SK-N-SH (cell line): ENCODE results near the gene LHX6. TPM values are rescaled to one million over a fixed set of nuclear protein-coding genes. Genes with fewer than 3 reads are reported as not detected.

Source experiments
- CTCF ChIA-PET: fragments of 300-600, 350-600 bp; formaldehyde crosslinking; extraction: SDS; loops from one replicate; lab custom pipeline; 2021; lab: Yijun Ruan, JAX
- POLR2A ChIA-PET: fragments of 350-600 bp; sonication (Branson Sonifier 250); formaldehyde crosslinking; extraction: SDS; loops from one replicate; lab custom pipeline; 2020; ENCODE audit warnings: antibody characterized with exemption, inconsistent platforms; lab: Yijun Ruan, JAX
- DNase-seq: peaks from one replicate; pipeline ENCODE4 v3.0.0; 2012
- H2AFZ ChIP-seq: fragments of 200-600 bp; sonication (generic); 2 replicates; pipeline ENCODE4 v1.8.1; 2016; ENCODE audit warnings: antibody characterized with exemption, mild to moderate bottlenecking, low read depth
- H3F3A ChIP-seq: fragments of 200-600 bp; sonication (generic); replicated peaks from 2 replicates; pipeline ENCODE3; 2016; ENCODE audit warnings: antibody characterized with exemption, mild to moderate bottlenecking; ENCODE audit not compliant: insufficient read depth
- H3K27ac ChIP-seq, 2 experiments: fragments of 200-500 bp in 1 of 2; fragments of 200-600 bp in 1 of 2; sonication (Bioruptor generic) in 1 of 2; sonication (generic), shearing (Covaris generic) in 1 of 2; 2 replicates each; pipeline versions ENCODE4 v1.5.1 to v1.6.1; 2014 to 2016; ENCODE audit warnings: low read depth in 2 of 2, inconsistent platforms in 1 of 2, low read length in 1 of 2, mild to moderate bottlenecking in 1 of 2, mixed read lengths in 1 of 2
- H3K27me3 ChIP-seq: fragments of 200-600 bp; sonication (generic), shearing (Covaris generic); 2 replicates; pipeline ENCODE4 v1.6.1; 2016; ENCODE audit warnings: mixed run types; ENCODE audit not compliant: insufficient read depth
- H3K36me3 ChIP-seq, 2 experiments: fragments of 200-500 bp in 1 of 2; fragments of 200-600 bp in 1 of 2; sonication (Bioruptor generic) in 1 of 2; sonication (generic) in 1 of 2; replicated peaks in 1 of 2; 2 replicates each; pipeline versions ENCODE3 to v1.5.1; 2014 to 2016; ENCODE audit warnings: low read length in 1 of 2, mild to moderate bottlenecking in 1 of 2; ENCODE audit not compliant: insufficient read depth in 2 of 2, control insufficient read depth in 1 of 2
- H3K4me1 ChIP-seq, 2 experiments: fragments of 200-500 bp in 1 of 2; fragments of 200-600 bp in 1 of 2; sonication (Bioruptor generic) in 1 of 2; sonication (generic), shearing (Covaris generic) in 1 of 2; 2 replicates each; pipeline versions ENCODE4 v1.5.1 to v1.6.1; 2014 to 2016; ENCODE audit warnings: low read depth in 1 of 2, low read length in 1 of 2, mixed run types in 1 of 2; ENCODE audit not compliant: insufficient read depth in 2 of 2, control insufficient read depth in 1 of 2
- H3K4me2 ChIP-seq: fragments of 200-600 bp; sonication (generic), shearing (Covaris generic); 2 replicates; pipeline ENCODE4 v1.6.1; 2017; ENCODE audit warnings: mixed run types
- H3K4me3 ChIP-seq, 2 experiments: fragments of 200-500 bp in 1 of 2; fragments of 200-600 bp in 1 of 2; sonication (Bioruptor generic) in 1 of 2; sonication (generic), shearing (Covaris generic) in 1 of 2; 2 replicates each; pipeline versions ENCODE4 v1.5.1 to v1.8.1; 2014 to 2016; ENCODE audit warnings: low read depth in 2 of 2, inconsistent platforms in 1 of 2, low read length in 1 of 2, mild to moderate bottlenecking in 1 of 2, mixed read lengths in 1 of 2, moderate library complexity in 1 of 2
- H3K79me2 ChIP-seq: fragments of 200-600 bp; sonication (generic); 2 replicates; pipeline ENCODE4 v1.8.1; 2017; ENCODE audit warnings: mild to moderate bottlenecking; ENCODE audit not compliant: insufficient read depth
- H3K9ac ChIP-seq: fragments of 200-600 bp; sonication (generic); 2 replicates; pipeline ENCODE4 v1.6.1; 2017; ENCODE audit warnings: mixed run types
- H3K9me2 ChIP-seq: fragments of 200-600 bp; sonication (generic); 2 replicates; pipeline ENCODE4 v1.6.1; 2017; ENCODE audit warnings: mixed run types
- H3K9me3 ChIP-seq: fragments of 200-600 bp; sonication (generic); 2 replicates; pipeline ENCODE4 v1.6.1; 2017; ENCODE audit warnings: mixed run types, mild to moderate bottlenecking, moderate library complexity
- H4K20me1 ChIP-seq: fragments of 200-600 bp; sonication (generic); 2 replicates; pipeline ENCODE4 v1.6.1; 2017; ENCODE audit warnings: mild to moderate bottlenecking, mixed run types; ENCODE audit not compliant: insufficient read depth
- CHD2 ChIP-seq: fragments of 150-350 bp; IDR thresholded peaks from 2 replicates; pipeline ENCODE4 v1.6.1; 2018; ENCODE audit warnings: low read length; ENCODE audit not compliant: partially characterized antibody
- EZH2phosphoT487 ChIP-seq: fragments of 200-600 bp; sonication (generic); IDR thresholded peaks from 2 replicates; pipeline ENCODE4 v1.6.1; 2017; ENCODE audit warnings: low read depth, mixed run types, mild to moderate bottlenecking, antibody characterized with exemption, moderate library complexity, borderline replicate concordance
- GABPA ChIP-seq: IDR thresholded peaks from 2 replicates; pipeline ENCODE4 v1.4.0; 2012; ENCODE audit warnings: low read depth, mild to moderate bottlenecking
- JUND ChIP-seq: IDR thresholded peaks from 2 replicates; pipeline ENCODE4 v1.4.0; 2012
- POLR2AphosphoS5 ChIP-seq: IDR thresholded peaks from 2 replicates; pipeline ENCODE4 v1.6.1; 2012; ENCODE audit warnings: low read depth, low read length
- TAF1 ChIP-seq: IDR thresholded peaks from 2 replicates; pipeline ENCODE4 v1.6.1; 2012; ENCODE audit warnings: low read depth, mild to moderate bottlenecking, low read length, moderate library complexity, borderline replicate concordance
- WGBS: methylation state at CpG from one replicate; pipeline ENCODE4 v1.1.6; 2017; ENCODE audit warnings: low lambda C conversion rate; 5-methylcytosine and 5-hydroxymethylcytosine counted together
- polyA plus RNA-seq, 3 experiments: library from polyadenylated mRNA; depleted of rRNA; stranded (reverse); fragments of >200 nt; gene quantifications; 2 replicates each; pipeline ENCODE4 v1.2.3, GENCODE V29; 2012
- TF ChIP-seq, protein P1 (sequence below): IDR thresholded peaks from 2 replicates; pipeline ENCODE4 v1.4.0; 2012; ENCODE audit warnings: low read depth
- TF ChIP-seq, protein P2 (sequence below): IDR thresholded peaks from 2 replicates; pipeline ENCODE4 v1.4.0; 2012; ENCODE audit warnings: low read depth, borderline replicate concordance
- TF ChIP-seq, protein P3 (sequence below): fragments of 150-350 bp; IDR thresholded peaks from 2 replicates; pipeline ENCODE4 v1.6.1; 2017; ENCODE audit warnings: antibody characterized with exemption, low read length, low read depth, borderline replicate concordance

Gene LHX6
- polyA plus RNA-seq, 1 of the 3 experiments (the other 2 are of a cell fraction): 0.02 TPM

DNA sequence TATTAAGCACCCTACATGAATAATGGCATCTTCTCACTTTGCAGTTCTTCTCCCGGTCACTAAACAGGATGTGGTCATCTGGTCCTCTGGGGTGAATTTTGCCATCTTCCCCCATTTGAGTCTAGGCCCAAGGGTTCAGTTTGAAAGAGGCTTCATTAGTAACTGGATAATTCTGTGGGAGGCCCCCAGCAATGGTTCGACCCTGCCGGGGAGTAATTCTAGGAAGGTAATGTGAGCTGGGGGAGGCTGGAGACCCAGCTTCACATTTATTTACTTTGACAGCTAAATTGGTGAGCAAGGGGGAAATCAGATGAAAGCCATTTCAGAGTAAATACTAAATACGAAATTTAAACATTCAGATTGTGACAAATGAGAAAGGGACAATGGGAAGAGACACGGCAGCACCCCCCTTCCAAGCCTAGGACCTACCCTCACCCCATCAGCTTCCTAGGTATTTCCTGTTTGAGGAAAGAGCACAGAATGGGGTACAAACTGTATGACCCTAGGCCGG lies 4.1 kb upstream of the LHX6 start:
- Histone ChIP-seq H3K4me2 (no peak overlapping the region), H3K27me3 (peaks cover 50% of the 10 kb centered on the region), H3K9me2 (no peaks in the 10 kb centered on the region), H3F3A (no peaks in the 10 kb centered on the region)
- WGBS: 49% methylated on average over 6 of the region's 6 CpGs
- POLR2A ChIA-PET: no interaction called here
- no peak for TF ChIP-seq EZH2phosphoT487
- TF ChIP-seq CHD2: no peak
- no peak for TF ChIP-seq POLR2AphosphoS5
- no peak for TF ChIP-seq TAF1
- TF ChIP-seq, protein P1, sequence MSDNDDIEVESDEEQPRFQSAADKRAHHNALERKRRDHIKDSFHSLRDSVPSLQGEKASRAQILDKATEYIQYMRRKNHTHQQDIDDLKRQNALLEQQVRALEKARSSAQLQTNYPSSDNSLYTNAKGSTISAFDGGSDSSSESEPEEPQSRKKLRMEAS: no peak
- TF ChIP-seq GABPA: no peak
- TF ChIP-seq, all 33 proteins: peak for 0
- H3K9ac ChIP-seq: no peak overlapping the region
- peaks cover 0 to 4% of the 10 kb centered on the region in 2 experiments; a peak in 1 of 4 replicates for H3K4me1 ChIP-seq
- no peaks in the 10 kb centered on the region for H3K36me3 ChIP-seq
- H3K79me2 ChIP-seq: no peaks in the 10 kb centered on the region
- CTCF ChIA-PET: no interaction called here
- H3K27ac ChIP-seq: no peak overlapping the region
- H2AFZ ChIP-seq: no peak overlapping the region
- no peak overlapping the region for H3K4me3 ChIP-seq
- DNase-seq: no peak
- H3K9me3 ChIP-seq: no peaks in the 10 kb centered on the region
- no peaks in the 10 kb centered on the region for H4K20me1 ChIP-seq

DNA sequence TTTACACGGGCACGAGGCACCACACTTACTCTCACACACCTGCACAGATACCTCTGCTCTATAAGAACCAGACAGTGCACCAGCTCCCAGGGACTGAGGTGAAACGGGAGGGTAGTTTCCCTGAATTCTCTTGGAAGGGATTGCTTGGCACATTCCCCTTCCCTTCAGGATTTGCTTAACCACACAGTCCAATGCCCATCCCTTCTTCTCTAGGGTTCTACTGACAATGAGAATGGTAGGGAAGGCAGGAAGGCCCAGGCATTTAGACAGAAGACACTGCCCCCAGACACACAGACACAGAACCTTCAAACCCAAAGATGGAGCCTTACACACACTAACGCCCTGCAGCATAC lies 704 bp upstream of the LHX6 start:
- H2AFZ ChIP-seq: no peak overlapping the region
- H3K9me2 ChIP-seq: no peaks in the 10 kb centered on the region
- peaks cover 79% of the 10 kb centered on the region for H3K27me3 ChIP-seq
- H3K9ac ChIP-seq: no peak overlapping the region
- no peak for DNase-seq
- H3K4me2 ChIP-seq: no peak overlapping the region
- no peaks in the 10 kb centered on the region for H4K20me1 ChIP-seq
- H3K36me3 ChIP-seq: no peaks in the 10 kb centered on the region
- 17% methylated on average over 4 of the region's 4 CpGs for WGBS
- ChIA-PET CTCF (no interaction called here), POLR2A (no interaction called here)
- H3F3A ChIP-seq: no peaks in the 10 kb centered on the region
- H3K9me3 ChIP-seq: no peaks in the 10 kb centered on the region
- peaks cover 0 to 4% of the 10 kb centered on the region in 2 experiments; a peak in 1 of 4 replicates for H3K4me1 ChIP-seq
- H3K4me3 ChIP-seq: no peak overlapping the region
- no peak overlapping the region for H3K27ac ChIP-seq
- no peaks in the 10 kb centered on the region for H3K79me2 ChIP-seq
- peak; percentile 8; the same call in 1 of the 2 replicates for TF ChIP-seq EZH2phosphoT487
- TF ChIP-seq, protein P2, sequence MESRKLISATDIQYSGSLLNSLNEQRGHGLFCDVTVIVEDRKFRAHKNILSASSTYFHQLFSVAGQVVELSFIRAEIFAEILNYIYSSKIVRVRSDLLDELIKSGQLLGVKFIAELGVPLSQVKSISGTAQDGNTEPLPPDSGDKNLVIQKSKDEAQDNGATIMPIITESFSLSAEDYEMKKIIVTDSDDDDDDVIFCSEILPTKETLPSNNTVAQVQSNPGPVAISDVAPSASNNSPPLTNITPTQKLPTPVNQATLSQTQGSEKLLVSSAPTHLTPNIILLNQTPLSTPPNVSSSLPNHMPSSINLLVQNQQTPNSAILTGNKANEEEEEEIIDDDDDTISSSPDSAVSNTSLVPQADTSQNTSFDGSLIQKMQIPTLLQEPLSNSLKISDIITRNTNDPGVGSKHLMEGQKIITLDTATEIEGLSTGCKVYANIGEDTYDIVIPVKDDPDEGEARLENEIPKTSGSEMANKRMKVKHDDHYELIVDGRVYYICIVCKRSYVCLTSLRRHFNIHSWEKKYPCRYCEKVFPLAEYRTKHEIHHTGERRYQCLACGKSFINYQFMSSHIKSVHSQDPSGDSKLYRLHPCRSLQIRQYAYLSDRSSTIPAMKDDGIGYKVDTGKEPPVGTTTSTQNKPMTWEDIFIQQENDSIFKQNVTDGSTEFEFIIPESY: no peak

DNA sequence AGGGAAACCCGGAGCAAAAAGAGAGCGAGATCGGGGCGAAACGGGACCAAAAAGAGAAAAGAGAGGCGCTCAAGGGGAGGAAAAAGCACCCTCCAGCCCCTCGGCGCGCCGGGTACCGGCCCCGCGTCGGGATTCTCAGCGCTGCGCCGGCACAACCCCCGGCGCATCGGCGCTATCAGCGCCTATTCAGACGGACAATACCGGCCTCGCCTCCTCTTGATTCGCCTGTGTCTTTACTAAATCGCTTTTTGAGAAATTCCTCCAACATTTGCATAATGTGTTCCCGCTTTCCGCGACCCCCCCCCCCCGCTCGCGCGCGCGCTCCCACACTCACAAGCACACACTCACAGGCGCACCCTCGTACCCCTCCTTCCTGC lies 578 bp downstream of the LHX6 start:
- Histone ChIP-seq H3K36me3 (no peaks in the 10 kb centered on the region), H3F3A (no peaks in the 10 kb centered on the region), H2AFZ (no peak overlapping the region), H3K4me2 (peak overlapping the region; percentile 47; the same call in 1 of the 2 replicates), H3K4me1 (peaks cover 0 to 4% of the 10 kb centered on the region in 2 experiments; a peak in 1 of 4 replicates), H3K9me3 (no peaks in the 10 kb centered on the region), H3K27me3 (peaks cover 86% of the 10 kb centered on the region), H3K9ac (no peak overlapping the region), H3K27ac (no peak overlapping the region)
- WGBS: 5% methylated on average over 22 of the region's 38 CpGs
- CTCF ChIA-PET: no interaction called here
- peak; percentile 73 for DNase-seq
- TF ChIP-seq, protein P3, sequence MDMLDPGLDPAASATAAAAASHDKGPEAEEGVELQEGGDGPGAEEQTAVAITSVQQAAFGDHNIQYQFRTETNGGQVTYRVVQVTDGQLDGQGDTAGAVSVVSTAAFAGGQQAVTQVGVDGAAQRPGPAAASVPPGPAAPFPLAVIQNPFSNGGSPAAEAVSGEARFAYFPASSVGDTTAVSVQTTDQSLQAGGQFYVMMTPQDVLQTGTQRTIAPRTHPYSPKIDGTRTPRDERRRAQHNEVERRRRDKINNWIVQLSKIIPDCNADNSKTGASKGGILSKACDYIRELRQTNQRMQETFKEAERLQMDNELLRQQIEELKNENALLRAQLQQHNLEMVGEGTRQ: no peak
- TF ChIP-seq EZH2phosphoT487 (peak; percentile 99), JUND (no peak)
- TF ChIP-seq, all 33 proteins: peak for 1
- POLR2A ChIA-PET: no interaction called here
- Histone ChIP-seq H3K4me3 (peak overlapping the region; percentile 23 to 35; a peak in 1 of 4 replicates), H3K9me2 (no peaks in the 10 kb centered on the region), H3K79me2 (no peaks in the 10 kb centered on the region), H4K20me1 (no peaks in the 10 kb centered on the region)
